MCF 10A (cell line): ENCODE data around the gene MYL2. TPM values are rescaled to one million over a fixed set of nuclear protein-coding genes. Genes with fewer than 3 reads are reported as not detected.

Source experiments
- BruUV-seq: library from RNA; stranded (reverse); fragments of 400-500 nt; replicated peaks from 2 replicates; lab custom pipeline; 2021; lab: Mats Ljungman, UMichigan
- CTCF ChIA-PET: fragments of 300-600 bp; sonication (Branson Sonifier 250); formaldehyde crosslinking; extraction: SDS; loops from one replicate; lab custom pipeline; 2021; ENCODE audit warnings: antibody characterized with exemption, inconsistent platforms; lab: Yijun Ruan, JAX
- POLR2A ChIA-PET: fragments of 300-600, 350-650 bp; sonication (Branson Sonifier 250); formaldehyde crosslinking; extraction: SDS; loops from one replicate; lab custom pipeline; 2020; ENCODE audit warnings: antibody characterized with exemption, inconsistent platforms; lab: Yijun Ruan, JAX
- DNase-seq: peaks from one replicate; pipeline ENCODE4 v3.0.0-alpha.2; 2018; ENCODE audit not compliant: unreplicated experiment
- H3K27ac Mint-ChIP-seq: one replicate; pipeline ENCODE4 v1.8.0; 2022; ENCODE audit warnings: mild to moderate bottlenecking, low read depth, mixed read lengths; ENCODE audit not compliant: unreplicated experiment
- H3K27me3 Mint-ChIP-seq: one replicate; pipeline ENCODE4 v1.8.0; 2022; ENCODE audit warnings: mixed read lengths; ENCODE audit not compliant: insufficient read depth, unreplicated experiment
- H3K36me3 Mint-ChIP-seq: one replicate; pipeline ENCODE4 v1.8.0; 2022; ENCODE audit warnings: mild to moderate bottlenecking, moderate library complexity, mixed read lengths; ENCODE audit not compliant: insufficient read depth, unreplicated experiment
- H3K4me1 Mint-ChIP-seq: one replicate; pipeline ENCODE4 v1.8.0; 2022; ENCODE audit warnings: mixed read lengths; ENCODE audit not compliant: insufficient read depth, unreplicated experiment
- H3K4me3 Mint-ChIP-seq: one replicate; pipeline ENCODE4 v1.8.0; 2022; ENCODE audit warnings: mild to moderate bottlenecking, moderate library complexity, mixed read lengths; ENCODE audit not compliant: unreplicated experiment
- H3K9me3 Mint-ChIP-seq: one replicate; pipeline ENCODE4 v1.8.0; 2022; ENCODE audit warnings: mixed read lengths; ENCODE audit not compliant: unreplicated experiment
- intact Hi-C: fragments of 100-400 bp; cut with micrococcal nuclease; formaldehyde crosslinking; loops from 2 replicates; pipeline ENCODE4 v1.14.1; 2022
- total RNA-seq: library from RNA; stranded (reverse); gene quantifications from 2 replicates; pipeline ENCODE4 v1.2.3, GENCODE V29; 2022
- TF ChIP-seq, protein P1 (sequence below): fragments of 200-600 bp; IDR thresholded peaks from one replicate; pipeline ENCODE4 v1.8.0; 2022; ENCODE audit warnings: antibody characterized with exemption, mild to moderate bottlenecking; ENCODE audit not compliant: unreplicated experiment

The MYL2 gene
- total RNA-seq, 1 experiment from 2014 or later: not detected

DNA sequence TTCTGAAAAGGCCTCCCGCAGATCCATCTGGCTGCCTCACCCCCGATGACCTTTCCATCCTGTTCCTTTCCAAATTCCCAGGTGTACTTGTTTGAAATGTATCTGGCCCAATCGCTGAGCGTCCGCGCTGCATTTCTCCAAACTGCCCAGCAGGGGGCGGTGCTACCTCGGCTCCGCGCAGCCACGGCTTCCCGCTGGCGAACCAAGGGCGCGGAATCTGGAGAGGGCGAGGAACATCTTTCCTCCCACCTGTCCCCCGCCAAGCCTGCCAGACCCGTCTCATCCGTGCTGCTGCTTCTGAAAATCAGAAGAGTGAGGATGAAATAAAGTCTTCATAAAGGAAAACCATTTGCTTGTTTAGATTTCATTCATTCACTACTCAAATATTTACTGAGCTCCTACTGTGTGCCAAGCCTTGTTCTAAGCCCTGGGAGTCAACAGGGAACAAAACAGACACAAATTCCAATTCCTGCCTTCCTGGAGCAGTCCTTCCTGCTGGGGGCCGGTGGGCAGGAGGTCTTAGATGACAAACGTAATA is 16.8 kb upstream of the MYL2 start:
- Mint-ChIP-seq H3K27ac (no peak overlapping the region), H3K9me3 (no peaks in the 10 kb centered on the region), H3K4me1 (peaks cover 17% of the 10 kb centered on the region), H3K4me3 (no peak overlapping the region), H3K36me3 (peaks cover 5% of the 10 kb centered on the region), H3K27me3 (no peaks in the 10 kb centered on the region)
- TF ChIP-seq, protein P1, sequence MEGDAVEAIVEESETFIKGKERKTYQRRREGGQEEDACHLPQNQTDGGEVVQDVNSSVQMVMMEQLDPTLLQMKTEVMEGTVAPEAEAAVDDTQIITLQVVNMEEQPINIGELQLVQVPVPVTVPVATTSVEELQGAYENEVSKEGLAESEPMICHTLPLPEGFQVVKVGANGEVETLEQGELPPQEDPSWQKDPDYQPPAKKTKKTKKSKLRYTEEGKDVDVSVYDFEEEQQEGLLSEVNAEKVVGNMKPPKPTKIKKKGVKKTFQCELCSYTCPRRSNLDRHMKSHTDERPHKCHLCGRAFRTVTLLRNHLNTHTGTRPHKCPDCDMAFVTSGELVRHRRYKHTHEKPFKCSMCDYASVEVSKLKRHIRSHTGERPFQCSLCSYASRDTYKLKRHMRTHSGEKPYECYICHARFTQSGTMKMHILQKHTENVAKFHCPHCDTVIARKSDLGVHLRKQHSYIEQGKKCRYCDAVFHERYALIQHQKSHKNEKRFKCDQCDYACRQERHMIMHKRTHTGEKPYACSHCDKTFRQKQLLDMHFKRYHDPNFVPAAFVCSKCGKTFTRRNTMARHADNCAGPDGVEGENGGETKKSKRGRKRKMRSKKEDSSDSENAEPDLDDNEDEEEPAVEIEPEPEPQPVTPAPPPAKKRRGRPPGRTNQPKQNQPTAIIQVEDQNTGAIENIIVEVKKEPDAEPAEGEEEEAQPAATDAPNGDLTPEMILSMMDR: peak; percentile 99
- no TSS peak for BruUV-seq
- intact Hi-C loops: loop anchor here (1.0 to 10.0 kb wide), 5 partner anchors 43 to 376 kb away; no protein-coding TSS in a partner anchor
- CTCF ChIA-PET: interaction anchor here (0.7 to 2.6 kb wide), 26 partner anchors 9 to 379 kb away, joined by 3 to 18 read pairs (median 4); partner anchors contain the start of gene MYL2
- peak; percentile 61 for DNase-seq
- POLR2A ChIA-PET: no interaction called here

DNA sequence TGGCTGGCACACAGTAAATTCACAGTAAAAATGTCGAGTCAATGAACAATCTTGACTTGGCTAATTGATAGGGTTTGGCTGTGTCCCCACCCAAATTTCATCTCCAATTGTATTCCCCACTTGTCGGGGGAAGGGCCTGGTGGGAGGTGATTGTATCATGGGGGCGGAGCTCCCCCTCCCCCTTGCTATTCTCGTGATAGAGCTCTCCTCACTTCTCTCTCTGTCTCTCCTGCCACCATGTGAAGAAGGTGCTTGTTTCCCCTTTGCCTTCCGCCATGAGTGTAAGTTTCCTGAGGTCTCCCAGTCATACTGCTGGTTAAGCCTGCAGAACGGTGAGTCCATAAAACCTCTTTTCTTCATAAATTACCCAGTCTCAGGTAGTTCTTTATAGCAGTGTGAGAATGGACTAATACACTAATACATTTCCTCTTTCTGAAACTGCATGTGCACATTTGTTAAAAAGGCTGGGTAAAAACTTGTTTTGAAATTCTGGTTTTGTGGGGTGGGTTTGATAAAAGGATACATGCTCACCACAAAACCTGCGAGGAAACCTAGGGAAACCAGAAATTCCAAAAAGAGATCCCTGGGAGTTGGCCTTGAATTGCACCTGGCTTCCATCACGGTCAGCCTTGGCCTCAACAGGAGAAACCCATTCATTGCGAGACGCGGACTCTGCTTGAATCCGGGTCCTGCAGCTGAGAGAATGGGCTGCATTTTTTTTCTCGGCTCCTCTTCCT is 16.2 kb upstream of the MYL2 start:
- DNase-seq: no peak
- no peak overlapping the region for H3K4me3 Mint-ChIP-seq
- intact Hi-C loops: loop anchor here (1.0 to 10.0 kb wide), 5 partner anchors 42 to 376 kb away; no protein-coding TSS in a partner anchor
- ChIA-PET POLR2A (interaction anchor here (2.6 kb wide), 1 partner anchor 40 kb away, joined by 14 read pairs; no protein-coding TSS in a partner anchor), CTCF (interaction anchor here (0.6 to 2.6 kb wide), 26 partner anchors 8 to 379 kb away, joined by 3 to 18 read pairs (median 4); partner anchors contain the start of gene MYL2)
- no peaks in the 10 kb centered on the region for H3K27me3 Mint-ChIP-seq
- H3K9me3 Mint-ChIP-seq: no peaks in the 10 kb centered on the region
- H3K4me1 Mint-ChIP-seq: peaks cover 17% of the 10 kb centered on the region
- BruUV-seq: no TSS peak
- H3K36me3 Mint-ChIP-seq: peaks cover 5% of the 10 kb centered on the region
- H3K27ac Mint-ChIP-seq: peak overlapping the region; percentile 8
- TF ChIP-seq, protein P1: no peak

DNA sequence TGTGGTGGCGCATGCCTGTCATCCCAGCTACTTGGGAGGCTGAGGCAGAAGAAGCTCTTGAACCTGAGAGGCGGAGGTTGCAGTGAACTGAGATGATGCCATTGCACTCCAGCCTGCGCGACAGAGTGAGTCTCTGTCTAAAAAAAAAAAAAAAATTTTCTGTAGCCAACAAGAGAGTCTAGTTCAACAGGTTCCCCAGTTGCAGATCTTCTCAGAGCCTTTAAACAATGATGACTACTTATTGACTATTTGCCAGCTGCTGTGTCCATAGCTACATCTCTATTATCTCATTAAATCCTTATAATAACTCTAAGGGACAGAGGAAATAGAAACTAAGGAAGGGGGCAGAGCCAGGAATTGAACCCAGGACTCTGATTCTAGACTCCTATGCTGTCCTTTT is 15.2 kb upstream of the MYL2 start:
- no peak overlapping the region for H3K27ac Mint-ChIP-seq
- H3K36me3 Mint-ChIP-seq: peaks cover 5% of the 10 kb centered on the region
- no TSS peak for BruUV-seq
- H3K4me3 Mint-ChIP-seq: no peak overlapping the region
- CTCF ChIA-PET: interaction anchor here (0.6 to 2.0 kb wide), 16 partner anchors 25 to 382 kb away, joined by 3 to 13 read pairs (median 4); no protein-coding TSS in a partner anchor
- peaks cover 17% of the 10 kb centered on the region for H3K4me1 Mint-ChIP-seq
- no peaks in the 10 kb centered on the region for H3K27me3 Mint-ChIP-seq
- POLR2A ChIA-PET: interaction anchor here (1.2 to 2.6 kb wide), 2 partner anchors 10 to 39 kb away, joined by 3 to 14 read pairs; no protein-coding TSS in a partner anchor
- TF ChIP-seq, protein P1: no peak
- no peaks in the 10 kb centered on the region for H3K9me3 Mint-ChIP-seq
- intact Hi-C loops: loop anchor here (10.0 kb wide), 1 partner anchor 239 kb away; no protein-coding TSS in a partner anchor
- DNase-seq: no peak
